ENCODE measurements around the gene EDDM3A.
"Not testable (repeated sequence)": the region's sequence is repeated elsewhere in the genome, so short reads cannot be mapped to it uniquely, and the experiment has no call there.

The EDDM3A gene

DNA sequence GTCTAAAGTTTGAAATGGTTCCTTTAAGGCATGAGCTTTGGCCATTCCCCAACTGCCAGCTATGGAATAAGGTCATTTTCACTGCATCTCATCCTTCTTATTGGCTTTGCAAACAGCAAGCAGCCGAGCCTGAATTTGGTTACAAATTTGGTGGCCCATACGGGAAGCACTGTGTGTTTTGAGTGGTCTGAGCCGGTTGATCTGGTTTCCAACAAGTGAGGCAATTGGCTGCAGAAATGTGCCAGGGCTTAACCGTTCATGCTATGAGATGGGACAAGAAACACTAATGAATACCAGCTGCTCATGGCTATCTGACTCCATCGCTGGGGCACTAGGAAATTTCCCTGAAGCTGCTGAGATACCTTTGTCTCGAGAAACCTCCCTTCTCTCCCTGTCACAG is 9.3 kb downstream of the EDDM3A start:
- Histone ChIP-seq H3K27ac (no peak overlapping the region), H3K79me2 (no peaks in the 10 kb centered on the region), H3K9ac (no peak overlapping the region), H3K36me3 (ENCODE audit: control insufficient read depth, insufficient read depth, low read length) (no peaks in the 10 kb centered on the region), H3K27me3 (ENCODE audit: control insufficient read depth, insufficient read depth, low read length) (no peaks in the 10 kb centered on the region), H3K4me3 (ENCODE audit: low read depth, low read length) (no peak overlapping the region), H3K4me1 (no peaks in the 10 kb centered on the region), H3K9me3 (ENCODE audit: control insufficient read depth, low read length) (no peaks in the 10 kb centered on the region), H3K4me2 (ENCODE audit: low read length) (no peak overlapping the region), H2AFZ (no peak overlapping the region)
- TF ChIP-seq, protein P1, sequence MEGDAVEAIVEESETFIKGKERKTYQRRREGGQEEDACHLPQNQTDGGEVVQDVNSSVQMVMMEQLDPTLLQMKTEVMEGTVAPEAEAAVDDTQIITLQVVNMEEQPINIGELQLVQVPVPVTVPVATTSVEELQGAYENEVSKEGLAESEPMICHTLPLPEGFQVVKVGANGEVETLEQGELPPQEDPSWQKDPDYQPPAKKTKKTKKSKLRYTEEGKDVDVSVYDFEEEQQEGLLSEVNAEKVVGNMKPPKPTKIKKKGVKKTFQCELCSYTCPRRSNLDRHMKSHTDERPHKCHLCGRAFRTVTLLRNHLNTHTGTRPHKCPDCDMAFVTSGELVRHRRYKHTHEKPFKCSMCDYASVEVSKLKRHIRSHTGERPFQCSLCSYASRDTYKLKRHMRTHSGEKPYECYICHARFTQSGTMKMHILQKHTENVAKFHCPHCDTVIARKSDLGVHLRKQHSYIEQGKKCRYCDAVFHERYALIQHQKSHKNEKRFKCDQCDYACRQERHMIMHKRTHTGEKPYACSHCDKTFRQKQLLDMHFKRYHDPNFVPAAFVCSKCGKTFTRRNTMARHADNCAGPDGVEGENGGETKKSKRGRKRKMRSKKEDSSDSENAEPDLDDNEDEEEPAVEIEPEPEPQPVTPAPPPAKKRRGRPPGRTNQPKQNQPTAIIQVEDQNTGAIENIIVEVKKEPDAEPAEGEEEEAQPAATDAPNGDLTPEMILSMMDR (IDR thresholded peaks at IDR 0.05): no peak

DNA sequence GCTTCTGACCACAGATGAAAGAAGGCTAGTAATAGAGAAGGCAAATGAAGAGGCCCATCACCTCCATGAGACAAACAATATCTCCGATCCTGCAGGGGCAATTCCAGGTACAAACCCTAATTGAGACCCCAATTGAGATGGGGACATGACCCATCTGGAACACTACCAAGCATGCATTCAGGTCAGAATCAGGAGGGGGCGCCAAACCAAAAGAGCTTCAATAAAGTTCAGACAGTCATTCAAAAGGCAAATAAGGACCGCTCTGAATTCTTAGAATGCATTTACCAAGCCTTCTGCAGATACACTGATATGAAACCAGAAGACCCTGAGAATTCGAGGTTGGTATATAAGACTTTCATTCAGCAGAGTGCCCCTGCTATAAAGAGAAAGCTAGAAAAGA is 12.3 kb downstream of the EDDM3A start:
- Histone ChIP-seq H2AFZ (no peak overlapping the region), H3K27ac (no peak overlapping the region)

DNA sequence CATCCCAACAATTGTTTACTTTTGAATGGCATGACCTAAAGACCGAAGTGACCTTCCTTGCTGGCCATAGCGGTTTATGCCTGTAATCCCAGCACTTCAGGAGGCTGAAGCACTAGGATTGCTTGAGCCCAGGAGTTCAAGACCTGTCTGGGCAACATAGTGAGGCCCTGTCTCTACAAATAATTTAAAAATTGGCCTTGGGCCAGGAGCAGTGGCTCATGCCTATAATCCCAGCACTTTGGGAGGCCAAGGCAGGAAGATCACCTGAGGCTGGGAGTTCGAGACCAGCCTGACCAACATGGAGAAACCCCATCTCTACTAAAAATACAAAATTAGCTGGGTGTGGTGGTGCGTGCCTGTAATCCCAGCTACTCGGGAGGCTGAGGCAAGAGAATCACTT is 13.8 kb downstream of the EDDM3A start:
- not testable (repeated sequence) for H3K4me1 ChIP-seq; H3K27me3 ChIP-seq (ENCODE audit: control insufficient read depth, insufficient read depth, low read length); H3K9me3 ChIP-seq (ENCODE audit: control insufficient read depth, low read length); H3K4me2 ChIP-seq (ENCODE audit: low read length); H3K79me2 ChIP-seq; H3K9ac ChIP-seq; H3K27ac ChIP-seq; H3K4me3 ChIP-seq (ENCODE audit: low read depth, low read length); H2AFZ ChIP-seq; H3K36me3 ChIP-seq (ENCODE audit: control insufficient read depth, insufficient read depth, low read length)

More for the DNA sequence above, 12.3 kb downstream of the EDDM3A start:
- Histone ChIP-seq H3K4me3 (ENCODE audit: low read depth, low read length) (no peak overlapping the region), H3K4me2 (ENCODE audit: low read length) (no peak overlapping the region), H3K79me2 (no peaks in the 10 kb centered on the region), H3K4me1 (no peaks in the 10 kb centered on the region), H3K36me3 (ENCODE audit: control insufficient read depth, insufficient read depth, low read length) (no peaks in the 10 kb centered on the region), H3K27me3 (ENCODE audit: control insufficient read depth, insufficient read depth, low read length) (no peaks in the 10 kb centered on the region), H3K9ac (no peak overlapping the region), H3K9me3 (ENCODE audit: control insufficient read depth, low read length) (no peaks in the 10 kb centered on the region)
- TF ChIP-seq, protein P1 (IDR thresholded peaks at IDR 0.05): no peak

DNA sequence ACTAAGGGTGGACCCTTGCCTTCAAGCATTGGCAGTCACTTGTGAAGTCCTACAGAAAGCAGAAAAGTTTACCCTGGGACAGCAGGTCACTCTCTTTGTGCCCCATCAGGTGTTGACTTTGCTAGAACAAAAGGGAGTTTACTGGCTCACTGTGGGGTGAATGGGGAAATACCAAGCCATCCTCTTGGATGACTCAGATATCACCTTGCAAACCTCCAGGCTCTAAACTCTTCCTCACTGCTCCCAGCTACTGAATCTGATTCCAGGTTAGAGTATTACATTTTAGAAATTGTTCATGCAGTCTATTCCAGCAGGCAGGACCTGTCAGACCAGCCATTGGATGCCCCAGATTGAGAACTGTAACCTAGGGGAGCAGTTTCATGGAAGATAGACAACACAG is 15.3 kb downstream of the EDDM3A start:
- TF ChIP-seq, protein P1 (IDR thresholded peaks at IDR 0.05): no peak
- no peak overlapping the region for H3K27ac ChIP-seq
- H3K79me2 ChIP-seq: no peaks in the 10 kb centered on the region
- no peaks in the 10 kb centered on the region for H3K4me1 ChIP-seq
- H2AFZ ChIP-seq: no peak overlapping the region
- H3K9ac ChIP-seq: no peak overlapping the region
- no peak overlapping the region for H3K4me2 ChIP-seq (ENCODE audit: low read length)
- no peaks in the 10 kb centered on the region for H3K36me3 ChIP-seq (ENCODE audit: control insufficient read depth, insufficient read depth, low read length)
- no peak overlapping the region for H3K4me3 ChIP-seq (ENCODE audit: low read depth, low read length)
- no peaks in the 10 kb centered on the region for H3K27me3 ChIP-seq (ENCODE audit: control insufficient read depth, insufficient read depth, low read length)
- H3K9me3 ChIP-seq (ENCODE audit: control insufficient read depth, low read length): no peaks in the 10 kb centered on the region

DNA sequence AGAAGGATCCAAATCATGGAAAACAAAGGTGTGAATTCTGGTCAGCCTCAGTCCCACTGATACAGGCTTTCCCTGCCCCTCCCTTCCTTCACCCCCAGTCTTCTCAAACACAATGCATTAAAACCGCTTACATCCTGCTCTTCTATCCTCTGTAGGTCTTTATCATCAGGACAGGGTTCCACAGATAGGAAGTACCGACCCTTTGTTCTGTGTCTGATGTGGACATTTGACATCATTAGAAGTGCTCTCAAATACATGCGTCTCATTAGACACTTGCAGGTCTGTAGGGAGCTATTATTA is 22.9 kb downstream of the EDDM3A start:
- no peaks in the 10 kb centered on the region for H3K9me3 ChIP-seq (ENCODE audit: control insufficient read depth, low read length)
- H3K4me1 ChIP-seq: no peaks in the 10 kb centered on the region
- no peaks in the 10 kb centered on the region for H3K79me2 ChIP-seq
- TF ChIP-seq, protein P1 (IDR thresholded peaks at IDR 0.05): no peak
- no peak overlapping the region for H3K27ac ChIP-seq
- H3K9ac ChIP-seq: no peak overlapping the region
- no peak overlapping the region for H3K4me2 ChIP-seq (ENCODE audit: low read length)
- no peak overlapping the region for H3K4me3 ChIP-seq (ENCODE audit: low read depth, low read length)
- H3K36me3 ChIP-seq (ENCODE audit: control insufficient read depth, insufficient read depth, low read length): no peaks in the 10 kb centered on the region
- H2AFZ ChIP-seq: no peak overlapping the region
- no peaks in the 10 kb centered on the region for H3K27me3 ChIP-seq (ENCODE audit: control insufficient read depth, insufficient read depth, low read length)
